ENCODE results near the gene DFFB. TPM values are rescaled to one million over a fixed set of nuclear protein-coding genes. Genes with fewer than 3 reads are reported as not detected.

DFFB gene
- total and polyA plus RNA-seq, 9 of the 15 experiments (the other 6 are each of a cell fraction or from before 2014, with no cell fraction given): 2.3 to 15.8 (median 11.5) TPM

- no peak for TF ChIP-seq CHD7 (IDR thresholded peaks at IDR 0.05; ENCODE audit: low read depth, low read length)
- TF ChIP-seq GTF2A2 (tag; IDR thresholded peaks at IDR 0.05): no peak
- no peak for TF ChIP-seq ATF1 (CRISPR knock-in tag; IDR thresholded peaks at IDR 0.05)
- TF ChIP-seq ATF1 (tag; IDR thresholded peaks at IDR 0.05): no peak
- TF ChIP-seq ATF2 (CRISPR knock-in tag; IDR thresholded peaks at IDR 0.05): no peak
- TF ChIP-seq BDP1 (IDR thresholded peaks at IDR 0.05; ENCODE audit: insufficient read depth, insufficient read length): no peak
- no peak for TF ChIP-seq ZNF174 (CRISPR knock-in tag; IDR thresholded peaks at IDR 0.05)
- TF ChIP-seq KLF6 (CRISPR knock-in tag; IDR thresholded peaks at IDR 0.05; ENCODE audit: borderline replicate concordance): no peak
- no peak for TF ChIP-seq HDAC3 (IDR thresholded peaks at IDR 0.05; ENCODE audit: borderline replicate concordance, partially characterized antibody)
Measured at GRCh38 chr1:3925256-3925655, 68.0 kb downstream of the DFFB start (continued).

Data from K562 (cell line).